IPS DF 19.7 (cell line): ENCODE results near the gene ABCG1.
"Not testable (repeated sequence)": the region's sequence is repeated elsewhere in the genome, so short reads cannot be mapped to it uniquely, and the experiment has no call there.

Experiments used
- DNase-seq: peaks from one replicate; pipeline ENCODE4 v3.0.0-alpha.2; 2013; ENCODE audit warnings: low read depth, low spot score

Gene ABCG1

DNA sequence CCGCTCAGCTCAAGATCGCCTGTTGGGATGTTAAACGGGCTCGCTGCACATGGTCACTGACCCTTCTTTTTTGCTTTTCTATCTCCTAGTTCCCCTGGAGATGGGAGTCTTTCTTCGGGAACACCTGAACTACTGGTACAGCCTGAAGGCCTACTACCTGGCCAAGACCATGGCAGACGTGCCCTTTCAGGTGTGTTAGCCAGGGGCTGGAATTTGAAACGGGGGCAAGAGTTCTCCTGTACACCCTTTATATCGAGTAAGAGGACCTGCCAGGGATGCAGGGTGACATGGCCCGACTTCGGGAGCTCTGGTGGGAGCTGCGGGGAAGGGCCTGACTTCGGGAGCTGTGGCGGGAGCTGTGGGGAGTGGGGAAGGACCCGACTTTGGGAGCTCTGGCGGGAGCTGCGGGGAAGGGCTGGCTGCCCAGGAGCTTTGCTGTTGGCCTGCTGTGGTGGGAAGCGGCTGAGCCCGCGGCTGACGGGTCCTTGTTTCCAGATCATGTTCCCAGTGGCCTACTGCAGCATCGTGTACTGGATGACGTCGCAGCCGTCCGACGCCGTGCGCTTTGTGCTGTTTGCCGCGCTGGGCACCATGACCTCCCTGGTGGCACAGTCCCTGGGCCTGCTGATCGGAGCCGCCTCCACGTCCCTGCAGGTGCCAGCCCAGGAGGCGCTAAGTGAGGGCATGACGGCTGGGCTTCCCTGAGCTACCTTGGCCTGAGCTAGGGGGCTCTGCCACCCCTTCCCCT, 72.2 kb downstream of the ABCG1 start:
- DNase-seq, result no peak

GRCh38 chr21:42291751-42292562, 73.0 kb downstream of the ABCG1 start:
- DNase-seq, result no peak

- DNase-seq, result not testable (repeated sequence)
These were observed 73.7 kb downstream of the ABCG1 start for GRCh38 chr21:42292563-42293142.

GRCh38 chr21:42293649-42294272, 74.8 kb downstream of the ABCG1 start:
- no peak for DNase-seq

GRCh38 chr21:42294273-42294880, 75.4 kb downstream of the ABCG1 start:
- DNase-seq, result no peak

DNA sequence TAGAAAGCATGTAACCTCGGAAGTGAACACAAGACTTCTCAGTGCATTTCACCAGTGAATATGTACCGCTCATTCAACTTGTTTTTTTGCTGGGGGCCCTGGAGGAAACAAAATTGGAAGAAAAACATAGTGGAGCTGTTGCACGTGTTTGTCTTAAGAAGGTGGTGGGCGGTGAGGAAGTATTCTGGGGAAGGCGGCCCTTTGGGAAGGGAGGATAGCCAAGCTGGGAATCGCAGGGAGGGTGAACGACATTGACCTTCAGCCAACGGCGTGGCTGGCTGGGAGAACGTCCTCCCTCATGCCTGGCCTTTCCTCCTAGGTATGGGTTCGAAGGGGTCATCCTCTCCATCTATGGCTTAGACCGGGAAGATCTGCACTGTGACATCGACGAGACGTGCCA, 76.9 kb downstream of the ABCG1 start:
- DNase-seq, result no peak

DNA sequence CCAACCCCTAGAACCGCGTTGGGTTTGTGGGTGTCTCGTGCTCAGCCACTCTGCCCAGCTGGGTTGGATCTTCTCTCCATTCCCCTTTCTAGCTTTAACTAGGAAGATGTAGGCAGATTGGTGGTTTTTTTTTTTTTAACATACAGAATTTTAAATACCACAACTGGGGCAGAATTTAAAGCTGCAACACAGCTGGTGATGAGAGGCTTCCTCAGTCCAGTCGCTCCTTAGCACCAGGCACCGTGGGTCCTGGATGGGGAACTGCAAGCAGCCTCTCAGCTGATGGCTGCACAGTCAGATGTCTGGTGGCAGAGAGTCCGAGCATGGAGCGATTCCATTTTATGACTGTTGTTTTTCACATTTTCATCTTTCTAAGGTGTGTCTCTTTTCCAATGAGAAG, 77.6 kb downstream of the ABCG1 start:
- DNase-seq, result no peak

DNA sequence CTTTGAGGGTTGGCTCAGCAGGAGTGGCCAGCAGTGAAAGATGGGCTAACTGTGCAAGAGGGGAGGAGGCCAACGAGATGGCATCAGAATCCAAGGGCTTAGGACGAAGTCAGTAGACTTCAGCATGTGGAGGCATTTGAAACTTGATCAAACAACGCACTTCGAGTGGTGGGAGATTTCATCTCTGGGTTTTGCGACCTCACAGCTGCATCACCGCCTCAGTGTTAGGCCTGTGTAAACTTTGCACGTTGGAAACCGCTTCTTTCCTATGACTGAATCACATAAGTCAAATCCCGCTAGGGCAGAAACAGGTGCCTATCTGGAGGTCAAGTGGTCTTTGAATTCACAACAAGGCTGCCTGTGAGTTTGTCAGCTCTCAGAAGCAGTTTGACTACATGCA, 78.4 kb downstream of the ABCG1 start:
- DNase-seq, result no peak

DNA sequence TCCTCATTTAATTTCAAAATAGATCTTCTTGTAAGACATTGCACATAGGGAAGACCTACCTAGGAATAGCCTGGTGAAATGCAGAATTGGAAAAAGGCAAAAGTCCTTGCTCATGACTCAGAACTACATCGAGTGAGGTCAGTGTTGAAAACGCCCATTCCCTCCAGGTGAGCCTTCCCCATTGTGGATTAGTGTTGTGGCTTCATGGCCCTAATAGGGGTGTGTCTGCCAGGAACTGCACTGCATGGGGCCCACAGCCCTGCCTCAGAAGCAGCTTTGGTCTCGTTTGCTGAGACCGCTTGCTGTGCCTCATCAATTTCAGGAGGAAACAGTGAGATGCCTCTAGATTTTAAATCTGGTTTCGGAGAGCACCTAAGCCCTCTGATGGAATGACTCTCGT, 79.3 kb downstream of the ABCG1 start:
- no peak for DNase-seq

GRCh38 chr21:42298657-42299056, 79.7 kb downstream of the ABCG1 start:
- DNase-seq, result no peak

DNA sequence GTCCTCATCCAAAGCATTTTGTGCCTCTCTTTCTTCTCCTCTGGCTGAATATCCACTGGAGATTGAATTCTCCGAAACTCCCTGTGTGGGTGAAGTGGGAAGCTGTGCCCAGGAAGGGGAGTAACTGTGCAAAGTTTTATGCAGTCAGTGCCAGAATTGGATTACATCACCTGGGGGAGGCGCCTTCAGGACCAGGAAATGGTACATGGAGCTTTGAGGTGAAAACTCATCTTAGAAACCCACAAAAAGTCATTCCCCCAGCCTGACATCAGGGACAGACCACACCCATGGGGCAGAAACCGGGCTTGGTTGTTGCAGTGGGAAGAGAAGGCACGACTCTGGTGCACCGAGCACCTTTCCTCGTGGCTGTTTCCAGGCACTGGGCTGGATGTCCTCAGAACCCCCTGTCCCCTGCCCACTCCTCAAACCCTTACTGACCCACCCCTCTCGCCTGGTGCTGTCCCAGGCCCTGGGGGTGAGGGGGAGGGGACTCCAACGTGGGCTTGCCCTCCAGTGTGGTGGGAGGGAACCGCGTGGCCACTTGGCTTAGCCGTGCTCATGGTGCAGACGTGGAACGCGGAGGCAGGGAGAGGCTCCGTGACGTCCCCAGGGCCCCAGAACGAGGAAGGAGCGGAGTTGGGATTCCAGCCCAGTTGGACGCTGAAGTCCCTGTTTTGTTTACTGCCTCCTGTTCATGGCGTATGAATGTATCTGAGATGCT, 80.5 kb downstream of the ABCG1 start:
- no peak for DNase-seq

DNA sequence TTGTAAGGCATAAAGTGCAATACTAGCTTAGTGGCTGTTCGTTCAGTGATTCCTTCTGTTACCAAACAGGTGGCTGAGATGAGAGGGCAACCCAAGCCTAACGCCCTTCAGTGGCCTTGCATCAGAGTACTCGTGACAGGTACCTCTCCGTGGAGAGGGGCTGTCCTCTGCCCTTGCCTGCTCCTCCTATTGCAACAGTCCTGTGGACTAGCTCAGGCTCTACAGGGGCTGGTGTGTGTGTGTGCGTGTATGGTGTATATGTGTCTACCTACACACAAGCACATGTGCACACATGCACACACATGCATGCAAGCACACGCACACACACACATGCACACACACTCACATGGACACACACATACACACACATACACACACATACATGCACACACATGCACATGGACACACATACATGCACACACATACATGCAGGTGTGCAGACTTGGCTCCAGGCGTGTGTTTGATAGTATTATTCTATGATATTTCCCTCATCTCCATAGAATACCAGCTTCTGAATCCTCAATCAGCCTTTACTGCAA, 81.2 kb downstream of the ABCG1 start:
- DNase-seq, result no peak

GRCh38 chr21:42300956-42301355, 82.0 kb downstream of the ABCG1 start:
- no peak for DNase-seq

DNA sequence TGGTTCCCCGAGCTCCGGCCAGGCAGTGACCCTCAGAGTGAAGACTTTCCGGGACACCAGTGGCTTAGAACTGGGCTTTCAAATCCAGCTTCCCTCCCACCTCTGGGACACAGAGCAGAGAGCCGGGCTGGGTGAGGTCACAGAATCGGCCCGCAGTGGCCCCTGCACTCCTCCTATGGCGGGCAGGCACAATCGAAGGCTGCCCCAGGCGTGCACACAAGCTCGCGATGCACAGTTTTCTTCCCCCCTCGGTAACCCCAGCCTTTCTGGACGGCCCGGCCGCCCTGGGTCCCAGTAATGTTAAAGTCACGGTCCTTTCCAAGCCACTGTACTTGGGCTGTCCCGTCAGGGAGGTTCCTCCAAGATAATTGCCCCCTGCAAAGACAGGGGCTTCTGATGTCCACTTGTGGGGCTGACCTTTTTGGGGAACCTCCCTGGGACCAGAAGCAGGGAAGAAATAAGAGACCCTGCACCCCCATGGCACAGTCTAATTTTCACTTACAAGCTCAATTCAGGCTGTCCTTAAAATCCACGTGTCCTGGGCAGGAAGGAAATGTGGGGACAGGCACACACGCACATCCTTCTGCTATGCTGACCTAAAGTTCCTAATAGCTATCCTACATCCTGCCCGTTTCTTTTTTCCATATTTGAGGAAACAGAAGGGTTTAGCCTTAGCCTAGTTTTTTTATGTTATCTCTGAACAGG, 82.6 kb downstream of the ABCG1 start:
- DNase-seq, result no peak

DNA sequence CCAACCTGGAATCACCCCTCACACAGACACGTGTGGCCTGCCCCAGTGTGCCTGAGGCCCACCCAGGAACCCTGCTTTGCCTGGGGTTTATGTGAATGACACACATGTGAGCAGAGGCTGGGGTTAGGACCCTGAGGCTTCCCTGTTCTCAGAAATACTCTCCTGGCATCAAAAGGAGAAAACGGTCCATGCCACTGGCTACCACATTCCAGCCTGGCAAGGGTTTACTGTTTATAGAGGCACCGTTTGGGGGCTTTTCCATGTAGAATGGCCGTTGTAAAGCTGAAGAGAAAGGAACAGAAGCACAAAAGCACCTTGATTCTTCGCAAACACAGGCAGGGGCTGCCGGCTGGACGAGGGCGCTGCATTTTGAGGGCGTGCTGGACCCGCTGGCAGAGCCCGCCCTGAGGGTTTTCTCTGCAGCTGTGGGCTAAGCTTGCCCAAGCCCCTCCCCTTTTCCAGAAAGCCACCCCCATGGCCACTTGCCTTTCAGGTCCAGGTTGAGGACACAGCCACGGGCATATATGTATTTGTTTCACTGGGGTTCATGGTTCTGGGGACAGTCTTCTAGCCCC, 83.2 kb downstream of the ABCG1 start:
- no peak for DNase-seq

DNA sequence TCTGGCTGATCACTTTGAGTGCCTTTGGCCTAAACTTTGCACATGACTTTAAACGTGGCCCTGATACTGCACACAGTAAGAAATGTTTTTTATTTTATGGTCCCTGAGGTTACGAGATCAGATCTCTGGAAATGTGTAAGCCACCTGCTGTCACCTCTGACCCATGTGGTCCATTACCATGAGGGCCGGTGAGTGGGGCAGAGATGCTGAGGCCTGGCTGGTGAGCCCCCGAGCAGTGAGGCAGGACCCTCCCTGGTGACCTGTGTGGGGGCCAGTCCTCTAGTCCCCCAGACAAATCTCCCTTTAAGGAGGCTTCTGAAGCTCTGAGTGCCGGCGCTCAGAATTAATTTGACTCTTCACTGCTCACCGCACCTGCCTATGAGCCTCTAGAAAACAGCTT, 83.9 kb downstream of the ABCG1 start:
- DNase-seq, result no peak

GRCh38 chr21:42303443-42303842, 84.5 kb downstream of the ABCG1 start:
- no peak for DNase-seq

DNA sequence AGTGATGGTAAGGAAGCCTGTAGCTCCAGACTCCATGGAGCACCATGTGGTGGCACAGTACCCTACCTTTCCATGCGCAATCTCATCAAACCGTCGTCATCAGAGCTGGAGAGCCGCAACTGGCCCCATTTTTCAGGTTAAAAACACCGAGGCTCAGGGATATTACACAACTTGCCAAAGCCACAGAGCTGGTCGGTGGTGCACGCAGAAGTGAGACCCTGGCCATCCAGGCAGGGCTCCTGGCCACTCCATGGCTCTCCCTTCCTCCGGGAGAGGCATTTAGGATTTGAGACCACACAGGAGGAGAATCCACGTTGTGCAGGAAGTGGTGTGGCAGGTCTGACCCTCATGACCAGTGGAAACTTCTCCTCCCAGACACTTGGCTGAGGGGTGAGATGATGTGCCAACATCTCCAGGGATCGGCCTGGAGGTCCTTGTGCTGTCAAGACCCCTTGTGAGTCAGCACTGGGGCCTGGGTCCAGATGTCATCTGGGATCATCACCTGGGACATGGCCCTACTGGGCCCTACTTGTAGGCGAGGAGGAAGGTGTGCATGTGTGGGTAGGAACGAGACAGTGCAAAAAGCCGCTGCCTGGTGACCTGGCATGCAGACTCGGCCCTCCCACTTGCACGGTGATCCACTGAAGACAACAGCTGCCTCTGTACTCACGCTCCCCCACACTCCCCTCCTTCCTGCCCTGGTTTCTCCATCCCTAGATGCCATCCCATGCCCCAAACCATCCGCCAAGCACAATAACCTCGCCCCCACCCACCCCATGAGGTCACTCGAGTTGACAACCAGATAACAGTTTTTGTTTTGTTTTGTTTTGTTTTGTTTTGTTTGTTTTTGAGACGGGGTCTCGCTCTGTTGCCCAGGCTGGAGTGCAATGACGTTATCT, 85.9 kb downstream of the ABCG1 start:
- no peak for DNase-seq

DNA sequence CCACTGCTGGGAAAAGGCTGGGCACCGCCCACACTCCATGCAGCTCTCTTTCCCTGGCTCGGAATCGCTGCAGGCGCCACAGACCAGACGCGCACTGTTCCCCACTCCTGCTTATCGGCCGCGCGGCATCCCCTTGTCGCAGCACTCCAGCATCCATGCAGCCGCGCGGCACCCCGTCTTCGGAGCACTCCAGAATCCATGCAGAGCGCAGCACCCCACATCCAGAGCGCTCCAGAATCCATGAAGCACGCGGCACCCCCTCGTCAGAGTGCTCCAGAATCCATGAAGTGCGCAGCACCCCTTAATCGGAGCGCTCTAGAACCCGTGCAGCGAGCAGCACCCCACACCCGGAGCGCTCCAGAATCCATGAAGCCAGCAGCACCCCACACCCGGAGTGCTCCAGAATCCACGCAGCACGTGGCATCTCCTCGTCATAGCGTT, 86.8 kb downstream of the ABCG1 start:
- DNase-seq, result no peak
